ENCODE data around the gene KCNK4.

DNA sequence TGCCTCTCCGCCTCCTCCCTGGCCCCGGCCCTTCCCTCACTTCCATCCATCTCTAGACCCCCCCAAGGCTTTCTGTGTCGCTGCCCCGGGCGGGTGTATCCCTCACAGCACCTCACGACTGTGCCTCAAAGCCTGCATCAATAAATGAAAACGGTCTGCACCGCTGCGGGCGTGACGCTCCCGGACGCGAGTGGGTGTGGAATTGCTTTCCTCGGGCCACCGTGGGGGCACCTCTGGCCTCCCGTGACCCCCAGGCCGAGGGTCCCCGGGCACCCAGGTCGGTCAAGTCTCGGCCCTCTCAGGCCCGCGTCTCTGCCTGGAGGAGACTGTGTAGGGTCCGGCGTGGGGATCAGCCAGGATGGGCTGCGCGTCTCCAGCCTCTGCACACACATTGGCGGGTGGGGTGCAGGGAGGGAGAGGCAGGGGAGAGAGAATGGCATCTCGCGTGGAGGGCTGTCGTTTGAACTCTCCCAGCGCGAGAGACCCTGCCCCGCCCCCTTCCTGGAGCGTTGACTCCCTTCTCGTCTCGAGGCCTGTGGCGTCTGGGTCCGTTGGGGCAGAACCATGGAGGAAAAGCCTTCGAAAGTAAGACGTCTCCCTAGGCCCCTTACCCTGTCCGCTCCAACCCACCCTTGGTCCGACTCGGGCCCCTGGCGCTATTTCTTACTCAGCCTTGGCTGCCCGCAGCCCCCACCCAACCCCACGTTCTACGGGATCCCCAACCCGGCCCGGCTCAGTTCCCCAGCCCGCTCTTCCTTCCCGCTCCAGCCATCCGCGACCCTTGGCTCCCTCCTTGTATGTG is 8.9 kb downstream of the KCNK4 start, which contains the start of gene CATSPERZ:
- TF ChIP-seq CTCF (IDR thresholded peaks at IDR 0.05) (no peak), POLR2A (IDR thresholded peaks at IDR 0.05) (no peak)

Measured in adrenal gland (tissue), 5 donors.